H1 (cell line): ENCODE results near the gene GGT6. TPM values are rescaled to one million over a fixed set of nuclear protein-coding genes. Genes with fewer than 3 reads are reported as not detected.

ENCODE experiments used
- CTCF ChIA-PET: fragments of 300-600 bp; sonication (Branson Sonifier 250); formaldehyde crosslinking; loops from one replicate; lab custom pipeline; 2021; ENCODE audit not compliant: partially characterized antibody; lab: Charles Lee
- POLR2A ChIA-PET: fragments of 300-600 bp; sonication (Branson Sonifier 250); formaldehyde crosslinking; loops from one replicate; lab custom pipeline; 2021; ENCODE audit warnings: inconsistent platforms; ENCODE audit not compliant: partially characterized antibody; lab: Charles Lee
- DNase-seq, 2 experiments: peaks; one replicate each; pipeline versions ENCODE4 v3.0.0 to v3.0.0-alpha.2; 2010 to 2022; ENCODE audit warnings: low spot score in 2 of 2, low read depth in 1 of 2, mixed read lengths in 1 of 2
- FAIRE-seq: peaks from 2 replicates; lab custom pipeline; 2011; peaks lifted over from hg19 to GRCh38; lab: Jason Lieb, UNC
- H2AFZ ChIP-seq: 2 replicates; pipeline ENCODE4 v1.8.1; 2012; ENCODE audit warnings: low read length, inconsistent platforms
- H2AK5ac ChIP-seq: 2 replicates; pipeline ENCODE4 v1.6.1; 2013; ENCODE audit warnings: low read depth, low read length
- H2BK120ac ChIP-seq: replicated peaks from 2 replicates; pipeline ENCODE3; 2013; ENCODE audit warnings: low read depth, low read length, inconsistent platforms
- H2BK12ac ChIP-seq: 2 replicates; pipeline ENCODE4 v1.6.1; 2013; ENCODE audit warnings: low read depth, low read length
- H2BK15ac ChIP-seq: 2 replicates; pipeline ENCODE4 v1.6.1; 2013; ENCODE audit warnings: low read length
- H2BK20ac ChIP-seq: 2 replicates; pipeline ENCODE4 v1.6.1; 2013; ENCODE audit warnings: low read length
- H2BK5ac ChIP-seq: 2 replicates; pipeline ENCODE4 v1.6.1; 2013; ENCODE audit warnings: low read depth, low read length
- H3K14ac ChIP-seq: 2 replicates; pipeline ENCODE4 v1.6.1; 2013; ENCODE audit warnings: inconsistent platforms; ENCODE audit not compliant: insufficient read length
- H3K18ac ChIP-seq: 2 replicates; pipeline ENCODE4 v1.6.1; 2013; ENCODE audit warnings: low read length; ENCODE audit errors: extremely low read depth
- H3K23ac ChIP-seq: 2 replicates; pipeline ENCODE4 v1.6.1; 2013; ENCODE audit warnings: inconsistent platforms; ENCODE audit not compliant: insufficient read length
- H3K23me2 ChIP-seq: 2 replicates; pipeline ENCODE4 v1.6.1; 2013; ENCODE audit warnings: low read depth, low read length
- H3K27ac ChIP-seq: 2 replicates; pipeline ENCODE4 v1.6.1; 2011; ENCODE audit warnings: low read depth, low read length, inconsistent platforms
- H3K27me3 ChIP-seq, 4 experiments: replicated peaks in 1 of 4; 1 replicate in 1 of 4; 2 replicates in 3 of 4; pipeline versions ENCODE4 v1.6.1 to v1.8.1; 2011 to 2013; ENCODE audit warnings: low read length in 3 of 4, mild to moderate bottlenecking in 3 of 4, inconsistent platforms in 2 of 4, mixed read lengths in 2 of 4, moderate library complexity in 1 of 4; ENCODE audit not compliant: control insufficient read depth in 3 of 4, insufficient read depth in 3 of 4; ENCODE audit errors: extremely low read depth in 1 of 4
- H3K36me3 ChIP-seq, 4 experiments: 2 replicates each; pipeline versions ENCODE4 v1.6.1 to v1.8.1; 2011 to 2013; ENCODE audit warnings: mild to moderate bottlenecking in 4 of 4, low read length in 3 of 4, moderate library complexity in 2 of 4, control low read depth in 1 of 4, inconsistent platforms in 1 of 4; ENCODE audit not compliant: insufficient read depth in 4 of 4, control insufficient read depth in 2 of 4
- H3K4ac ChIP-seq: replicated peaks from 2 replicates; pipeline ENCODE3; 2013; ENCODE audit warnings: low read length, low read depth, mixed read lengths, inconsistent platforms; ENCODE audit not compliant: insufficient read length
- H3K4me1 ChIP-seq, 4 experiments: replicated peaks in 1 of 4; 1 replicate in 1 of 4; 2 replicates in 3 of 4; pipeline versions ENCODE4 v1.6.1 to v1.8.1; 2011 to 2013; ENCODE audit warnings: low read length in 3 of 4, inconsistent platforms in 2 of 4, mixed read lengths in 1 of 4; ENCODE audit not compliant: insufficient read depth in 4 of 4, control insufficient read depth in 3 of 4
- H3K4me2 ChIP-seq, 2 experiments: 2 replicates each; pipeline versions ENCODE4 v1.6.1 to v1.8.1; 2011 to 2013; ENCODE audit warnings: low read depth in 2 of 2, low read length in 2 of 2, control low read depth in 1 of 2, inconsistent platforms in 1 of 2, mild to moderate bottlenecking in 1 of 2; ENCODE audit not compliant: insufficient read depth in 1 of 2
- H3K4me3 ChIP-seq, 4 experiments: fragments of 200-600, 300-600 bp in 1 of 4; sonication (generic), shearing (Covaris generic), sonication (Bioruptor Twin) in 1 of 4; 2 replicates each; pipeline versions ENCODE4 v1.5.1 to v1.8.1; 2011 to 2016; ENCODE audit warnings: low read length in 4 of 4, low read depth in 3 of 4, control low read depth in 2 of 4, inconsistent platforms in 2 of 4, mild to moderate bottlenecking in 2 of 4, mixed read lengths in 1 of 4, moderate library complexity in 1 of 4; ENCODE audit not compliant: insufficient read depth in 2 of 4; ENCODE audit errors: extremely low read depth in 1 of 4
- H3K56ac ChIP-seq: replicated peaks from 2 replicates; pipeline ENCODE3; 2013; ENCODE audit warnings: low read depth, mild to moderate bottlenecking, mixed read lengths, low read length, inconsistent platforms; ENCODE audit not compliant: insufficient read length
- H3K79me1 ChIP-seq: 2 replicates; pipeline ENCODE4 v1.6.1; 2013; ENCODE audit warnings: low read depth, low read length, control low read depth
- H3K79me2 ChIP-seq, 2 experiments: 2 replicates each; pipeline versions ENCODE4 v1.6.1 to v1.8.1; 2012 to 2013; ENCODE audit warnings: low read length in 2 of 2, mild to moderate bottlenecking in 2 of 2, inconsistent platforms in 1 of 2; ENCODE audit not compliant: insufficient read depth in 2 of 2, control insufficient read depth in 1 of 2
- H3K9ac ChIP-seq, 4 experiments: replicated peaks in 1 of 4; 1 replicate in 1 of 4; 2 replicates in 3 of 4; pipeline versions ENCODE4 v1.6.1 to v1.8.1; 2011 to 2013; ENCODE audit warnings: low read depth in 3 of 4, low read length in 3 of 4, control low read depth in 2 of 4, mild to moderate bottlenecking in 2 of 4, moderate library complexity in 2 of 4, inconsistent platforms in 1 of 4; ENCODE audit errors: extremely low read depth in 1 of 4
- H3K9me3 ChIP-seq, 2 experiments: 2 replicates each; pipeline versions ENCODE4 v1.6.1 to v1.8.1; 2012 to 2013; ENCODE audit warnings: mild to moderate bottlenecking in 2 of 2, moderate library complexity in 2 of 2, control low read depth in 1 of 2, inconsistent platforms in 1 of 2, low read depth in 1 of 2, low read length in 1 of 2, mixed read lengths in 1 of 2; ENCODE audit not compliant: insufficient read depth in 2 of 2
- H4K20me1 ChIP-seq, 2 experiments: replicated peaks in 1 of 2; 2 replicates each; pipeline versions ENCODE3 to v1.8.1; 2011 to 2013; ENCODE audit warnings: inconsistent platforms in 2 of 2, low read length in 2 of 2, mild to moderate bottlenecking in 1 of 2; ENCODE audit not compliant: insufficient read depth in 2 of 2, control insufficient read depth in 1 of 2
- H4K5ac ChIP-seq: 2 replicates; pipeline ENCODE4 v1.6.1; 2013; ENCODE audit warnings: low read length, low read depth, mixed read lengths, inconsistent platforms; ENCODE audit not compliant: insufficient read length
- H4K8ac ChIP-seq: 2 replicates; pipeline ENCODE4 v1.8.0; 2013; ENCODE audit warnings: mild to moderate bottlenecking, moderate library complexity, low read length, inconsistent platforms; ENCODE audit not compliant: insufficient read depth; ENCODE audit errors: extremely low read depth
- H4K91ac ChIP-seq: replicated peaks from 2 replicates; pipeline ENCODE3; 2013; ENCODE audit warnings: low read length, mixed read lengths, inconsistent platforms; ENCODE audit not compliant: insufficient read length
- CBX5 ChIP-seq: fragments of 300-800, 300-1000 bp; sonication (generic); IDR thresholded peaks from 2 replicates; pipeline ENCODE4 v1.7.1; 2016; ENCODE audit warnings: antibody characterized with exemption, low read length, low read depth
- CHD2 ChIP-seq: IDR thresholded peaks from 2 replicates; pipeline ENCODE4 v1.6.1; 2012; ENCODE audit warnings: low read length, improper control_type of control experiment
- CTBP2 ChIP-seq: IDR thresholded peaks from 2 replicates; pipeline ENCODE4 v1.7.0; 2011; ENCODE audit warnings: borderline replicate concordance, mild to moderate bottlenecking, moderate library complexity, mixed read lengths, low read length; ENCODE audit not compliant: insufficient read depth, insufficient read length
- EZH2 ChIP-seq: fragments of 200-600 bp; sonication (generic); IDR thresholded peaks from 2 replicates; pipeline ENCODE4 v1.7.1; 2012; ENCODE audit warnings: low read depth, mild to moderate bottlenecking, moderate library complexity, low read length, inconsistent platforms; ENCODE audit not compliant: severe bottlenecking
- GABPA ChIP-seq: IDR thresholded peaks from 2 replicates; pipeline ENCODE4 v1.6.1; 2011; ENCODE audit warnings: mild to moderate bottlenecking, low read length, moderate library complexity, borderline replicate concordance; ENCODE audit not compliant: insufficient read depth
- JUN ChIP-seq: IDR thresholded peaks from 2 replicates; pipeline ENCODE4 v1.6.1; 2011; ENCODE audit warnings: low read depth, mild to moderate bottlenecking, improper control_type of control experiment, low read length
- NRF1 ChIP-seq: IDR thresholded peaks from 2 replicates; pipeline ENCODE4 v1.6.1; 2011; ENCODE audit warnings: mild to moderate bottlenecking, low read depth, low read length, improper control_type of control experiment
- RFX5 ChIP-seq: IDR thresholded peaks from 2 replicates; pipeline ENCODE4 v1.6.1; 2011; ENCODE audit warnings: low read depth, low read length, improper control_type of control experiment, borderline replicate concordance
- SAP30 ChIP-seq: fragments of 300-600 bp; sonication (generic); IDR thresholded peaks from 2 replicates; pipeline ENCODE4 v1.7.1; 2012; ENCODE audit warnings: low read length, moderate library complexity, mild to moderate bottlenecking, inconsistent platforms; ENCODE audit not compliant: insufficient read depth, insufficient replicate concordance
- SP2 ChIP-seq: IDR thresholded peaks from 2 replicates; pipeline ENCODE4 v1.6.1; 2012; ENCODE audit warnings: mild to moderate bottlenecking, low read length, inconsistent platforms
- SUZ12 ChIP-seq: fragments of 200-600 bp; sonication (generic); IDR thresholded peaks from 2 replicates; pipeline ENCODE4 v1.6.1; 2012; ENCODE audit warnings: mild to moderate bottlenecking, inconsistent platforms, low read length, moderate library complexity, mixed read lengths
- TBP ChIP-seq: IDR thresholded peaks from 2 replicates; pipeline ENCODE4 v1.6.1; 2011; ENCODE audit warnings: low read depth, low read length, improper control_type of control experiment
- USF2 ChIP-seq: IDR thresholded peaks from 2 replicates; pipeline ENCODE4 v1.6.1; 2011; ENCODE audit warnings: low read length, improper control_type of control experiment
- WGBS, 2 experiments: shearing (Covaris generic) in 1 of 2; methylation state at CpG; one replicate each; pipeline versions ENCODE4 v1.1.6 to v1.1.7; 2013 to 2015; ENCODE audit warnings: low lambda C conversion rate in 2 of 2, mixed read lengths in 2 of 2, inconsistent platforms in 1 of 2, low coverage in 1 of 2, missing lambda C conversion rate in 1 of 2; ENCODE audit not compliant: insufficient replicate concordance in 2 of 2, insufficient coverage in 1 of 2, insufficient read length in 1 of 2; ENCODE audit errors: extremely low coverage in 1 of 2, missing lambda C conversion rate in 1 of 2; 5-methylcytosine and 5-hydroxymethylcytosine counted together
- polyA plus RNA-seq, 7 experiments: library from polyadenylated mRNA; depleted of rRNA in 3 of 7; stranded (reverse) in 5 of 7; unstranded in 2 of 7; fragments of >200 nt in 5 of 7; fragments of 200-250 nt in 2 of 7; gene quantifications; 1 replicate in 5 of 7; 2 replicates in 1 of 7; 4 replicates in 1 of 7; pipeline versions ENCODE4 v1.2.1 to v1.2.3, GENCODE V29; 2011 to 2013; ENCODE audit warnings: missing spikeins in 2 of 7, mixed read lengths in 2 of 7
- total RNA-seq: library from RNA; stranded (reverse); fragmentation: NEBNext Ultra II Directional; extraction: Animal tissue kit (Norgen Biotek cat#: 25700); gene quantifications from 2 replicates; pipeline ENCODE4 v1.2.1, GENCODE V29; 2021

The GGT6 gene
- total and polyA plus RNA-seq, 2 of the 8 experiments (the other 6 are each of a cell fraction or from before 2014, with no cell fraction given) = 0.18 TPM; not detected in 1

GRCh38 chr17:4602041-4602440 lies 41.7 kb upstream of the GGT6 start:
- no peak overlapping the region for H2BK12ac ChIP-seq
- CTCF ChIA-PET = interaction anchor here (0.6 to 9.8 kb wide), 5 partner anchors 8 to 1067 kb away, joined by 3 to 77 read pairs (median 5); partner anchors contain the start of gene MED11
- FAIRE-seq = no peak
- no peak overlapping the region for H3K27ac ChIP-seq
- no peak overlapping the region for H4K5ac ChIP-seq
- H3K4me1 ChIP-seq = peaks cover 4 to 29% (median 19%) of the 10 kb centered on the region in 4 experiments
- DNase-seq = no peak
- no peak overlapping the region for H3K23ac ChIP-seq
- H3K9me3 ChIP-seq = no peaks in the 10 kb centered on the region
- H3K18ac ChIP-seq = no peak overlapping the region
- no peak overlapping the region for H2BK5ac ChIP-seq
- 84% methylated on average over 3 of the region's 5 CpGs; no CpG with 5 or more reads in 1 of the 2 experiments for WGBS, 2 experiments
- H4K91ac ChIP-seq = no peak overlapping the region
- H3K14ac ChIP-seq = no peak overlapping the region
- POLR2A ChIA-PET = no interaction called here
- no peak overlapping the region for H3K4me3 ChIP-seq
- no peak overlapping the region for H3K4ac ChIP-seq
- H3K36me3 ChIP-seq = no peaks in the 10 kb centered on the region
- H3K9ac ChIP-seq = no peak overlapping the region
- no peak overlapping the region for H2AFZ ChIP-seq
- no peaks in the 10 kb centered on the region for H3K79me1 ChIP-seq
- H3K56ac ChIP-seq = no peak overlapping the region
- no peak overlapping the region for H2AK5ac ChIP-seq
- no peak overlapping the region for H2BK15ac ChIP-seq
- no peaks in the 10 kb centered on the region for H4K20me1 ChIP-seq
- H2BK20ac ChIP-seq = no peak overlapping the region
- H3K79me2 ChIP-seq = no peaks in the 10 kb centered on the region
- no peak overlapping the region for H2BK120ac ChIP-seq
- no peak overlapping the region for H3K4me2 ChIP-seq
- peaks cover 2% of the 10 kb centered on the region; the same call in 1 of the 2 replicates for H3K23me2 ChIP-seq
- no peak overlapping the region for H4K8ac ChIP-seq
- H3K27me3 ChIP-seq = 0 out of 7 replicates have a peak, but pooled peaks cover 0 to 2% (median 0%) of the 10 kb centered on the region in 4 experiments
- TF ChIP-seq EZH2 (no peak), CHD2 (no peak), USF2 (no peak), TBP (no peak), RFX5 (no peak), CBX5 (no peak), JUN (no peak), CTBP2 (no peak), SUZ12 (no peak), SAP30 (no peak), GABPA (no peak), SP2 (no peak), NRF1 (no peak)
